NCI-H2081 (cell line): ENCODE data around the gene SPINDOC.
A peak's percentile ranks its signal among the peaks of the same experiment; 100 is the strongest.

Experiments used
- DNase-seq, 2 experiments: peaks; one replicate each; lab custom pipeline; 2025; lab: John Stamatoyannopoulos, UW

SPINDOC gene

DNA sequence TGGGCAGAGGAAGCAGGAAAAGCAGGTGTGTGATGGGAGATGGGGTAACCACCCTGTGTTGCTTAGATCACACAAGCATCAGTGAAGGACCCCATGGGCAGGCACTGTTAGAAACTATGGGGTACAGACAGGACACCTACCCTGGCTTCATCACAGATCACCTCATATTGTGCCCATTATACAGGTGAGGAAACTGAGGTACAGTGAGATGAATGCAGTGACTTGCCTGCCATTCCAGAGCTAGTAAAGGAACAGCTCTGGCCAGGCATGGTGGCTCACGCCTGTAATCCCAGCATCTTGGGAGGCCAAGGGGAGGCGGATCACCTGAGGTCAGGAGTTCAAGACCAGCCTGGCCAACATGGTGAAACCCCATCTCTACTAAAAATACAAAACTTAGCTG is 19.8 kb downstream of the SPINDOC start:
- DNase-seq = no peak

DNA sequence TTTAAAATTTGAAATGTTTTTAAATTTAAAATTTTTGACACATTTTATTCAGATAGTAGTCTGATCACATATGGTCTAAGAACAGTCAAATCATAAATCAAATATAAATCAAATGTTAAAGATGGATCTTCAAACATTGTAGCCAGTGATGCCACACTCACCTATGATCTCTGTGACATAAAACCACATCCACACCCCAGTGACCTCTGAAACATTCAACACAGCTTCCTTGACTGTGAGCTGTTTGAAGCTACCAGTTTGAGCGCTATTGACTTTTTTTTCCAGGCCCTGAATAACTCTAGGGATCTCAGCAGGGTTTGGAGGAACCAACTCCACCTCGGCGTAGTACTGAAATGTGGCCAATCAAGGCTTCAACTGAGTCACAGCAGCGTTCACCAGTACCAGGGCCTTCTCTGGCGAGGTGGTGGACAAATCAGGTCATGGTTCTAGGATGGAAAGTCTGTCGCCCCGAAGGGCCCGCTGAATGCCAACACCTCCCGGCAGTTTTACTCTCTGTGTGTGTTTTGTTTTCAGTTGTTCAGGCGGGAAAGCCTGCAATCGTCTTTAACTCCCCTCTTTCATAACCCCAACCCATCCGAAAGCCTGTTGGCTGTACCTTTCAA is 21.4 kb downstream of the SPINDOC start:
- no peak for DNase-seq

DNA sequence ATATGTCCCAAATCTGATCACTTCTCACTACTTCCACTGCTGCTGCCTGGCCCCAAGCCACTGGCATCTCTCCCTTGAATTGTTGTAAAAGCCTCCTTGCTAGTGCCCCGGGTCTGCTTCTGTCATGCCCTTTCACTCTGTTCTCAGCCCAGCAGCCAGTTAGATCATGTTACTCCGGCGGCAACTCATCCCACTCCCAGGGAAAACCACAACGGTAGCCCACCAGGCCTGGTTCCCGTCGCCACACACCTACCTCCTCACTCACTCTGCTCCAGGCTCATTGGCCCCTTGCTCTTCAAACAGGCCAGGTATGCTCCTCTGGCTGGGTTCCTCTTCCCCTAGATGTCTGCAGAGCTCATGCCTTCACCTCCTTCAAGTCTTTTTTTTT is 21.9 kb downstream of the SPINDOC start:
- DNase-seq = no peak

DNA sequence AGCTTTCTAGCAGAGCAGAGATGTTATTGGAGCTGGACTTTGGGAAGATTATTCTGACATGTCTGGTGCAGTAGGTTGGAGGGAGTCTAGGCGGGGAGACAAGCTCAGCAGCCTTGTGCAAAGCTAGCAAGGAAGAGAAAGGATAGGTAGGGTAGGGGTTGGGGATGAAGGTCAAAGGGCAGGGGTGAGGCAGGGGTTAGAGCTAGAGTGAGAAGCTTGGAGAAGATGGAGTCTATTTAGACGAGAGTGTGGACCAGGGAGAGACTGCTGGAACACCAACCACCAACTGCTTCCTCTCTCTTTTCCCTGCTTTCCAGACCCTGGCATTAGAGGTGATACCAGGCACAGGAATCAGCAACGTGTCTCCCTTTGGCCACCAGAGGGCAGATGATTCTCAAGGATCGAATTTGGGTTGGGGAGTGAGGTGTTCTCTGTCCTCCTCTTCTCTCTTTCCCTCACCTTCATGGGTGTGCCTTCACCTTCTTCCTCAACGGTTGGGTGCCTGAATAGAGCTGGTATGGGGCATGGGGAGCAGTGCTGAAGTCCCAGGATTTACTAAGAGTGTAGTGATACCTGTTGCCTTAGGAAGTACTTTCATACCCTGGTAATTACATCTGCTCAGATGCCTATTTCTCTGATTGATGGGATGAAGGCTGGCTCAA is 23.9 kb downstream of the SPINDOC start:
- peak; percentile 79 to 80 for DNase-seq

DNA sequence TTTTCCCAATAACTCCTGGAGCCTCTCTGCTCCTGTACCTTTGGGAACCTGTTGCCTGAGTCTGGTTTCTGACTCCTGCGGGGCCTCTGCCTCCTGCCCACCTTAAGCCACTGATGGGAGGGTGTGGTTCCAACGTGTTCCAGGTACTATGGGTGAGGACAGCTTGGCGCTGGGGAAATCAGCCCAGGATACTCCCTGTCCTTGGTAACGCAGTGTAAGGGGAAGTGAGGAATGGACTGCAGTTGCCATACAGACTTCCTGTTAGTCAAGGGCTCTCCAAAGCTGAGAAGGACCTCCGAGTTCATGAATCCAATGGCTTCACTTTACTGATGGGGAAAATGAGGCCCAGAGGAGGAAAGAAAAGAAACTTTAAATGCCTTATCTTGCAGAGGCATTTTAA is 24.5 kb downstream of the SPINDOC start:
- no peak for DNase-seq

DNA sequence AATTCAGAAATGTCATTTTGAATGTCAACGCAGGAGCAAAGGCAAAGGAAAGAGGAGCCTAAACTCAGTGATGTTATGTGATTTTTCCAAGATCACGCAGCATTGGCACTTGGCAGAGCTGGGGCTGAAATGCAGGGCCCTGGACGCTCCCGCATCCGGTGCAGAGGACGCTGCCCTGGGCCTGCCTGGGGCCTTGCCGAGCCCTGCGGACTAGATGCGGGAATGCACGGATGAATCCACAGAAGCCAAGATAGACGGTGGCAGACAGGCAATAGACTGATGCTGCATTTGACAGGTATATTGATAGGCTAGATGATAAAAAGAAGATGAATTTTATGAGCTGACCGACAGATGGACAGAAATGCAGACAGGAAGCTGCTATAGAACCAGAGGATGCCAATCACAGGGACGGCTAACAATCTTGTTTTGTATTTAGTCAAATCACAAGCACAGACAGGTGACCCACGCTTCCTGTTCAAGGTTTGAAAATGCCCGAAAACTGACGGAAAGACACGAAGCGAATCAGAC is 25.0 kb downstream of the SPINDOC start:
- DNase-seq = no peak

DNA sequence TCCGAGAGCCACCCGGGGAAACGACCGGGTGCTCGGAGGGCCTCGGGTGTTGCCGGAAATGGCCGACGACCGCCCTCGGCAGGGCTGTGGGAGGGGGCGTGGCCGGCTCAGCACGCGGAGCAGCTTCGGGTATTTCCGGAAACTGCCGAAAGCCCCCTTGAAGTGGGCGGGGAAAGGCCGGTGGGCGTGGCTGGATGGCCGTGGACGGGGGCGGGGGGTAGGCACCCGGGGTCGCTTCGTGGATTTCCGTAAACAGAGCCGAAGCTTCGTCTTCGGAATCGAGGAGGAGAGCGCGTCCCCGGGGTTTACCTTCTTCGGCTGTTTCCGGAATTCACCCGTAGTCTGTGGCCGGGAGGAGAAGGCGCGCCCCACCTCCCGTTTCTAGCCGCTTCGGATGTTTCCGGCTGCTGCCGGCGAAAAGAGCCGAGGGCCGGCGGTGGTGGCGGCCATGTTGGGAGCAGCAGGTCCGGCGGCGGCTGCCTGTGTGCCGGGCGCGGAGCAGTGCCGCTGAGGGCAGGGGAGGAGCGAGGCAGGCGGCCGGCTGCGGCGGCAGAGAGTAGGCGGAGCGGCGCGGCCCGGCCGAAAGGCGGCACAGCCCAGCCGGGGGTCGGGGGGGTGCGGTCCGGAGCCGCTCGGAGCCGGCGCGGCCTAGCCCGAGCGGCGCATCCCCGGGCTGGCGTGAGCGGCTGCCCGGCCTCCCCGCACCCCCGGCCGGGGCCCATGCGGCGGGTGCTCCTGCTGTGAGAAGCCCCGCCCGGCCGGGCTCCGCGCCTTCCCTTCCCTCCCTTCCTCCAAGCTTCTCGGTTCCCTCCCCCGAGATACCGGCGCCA is 25.6 kb downstream of the SPINDOC start, which contains the start of gene MARK2:
Gene MARK2, plus strand, starts transcription at position 433 of the 830 bp plus-strand sequence. Its CDS starts 397 bp downstream, at position 830.
- DNase-seq = peak; percentile 98 to 100

DNA sequence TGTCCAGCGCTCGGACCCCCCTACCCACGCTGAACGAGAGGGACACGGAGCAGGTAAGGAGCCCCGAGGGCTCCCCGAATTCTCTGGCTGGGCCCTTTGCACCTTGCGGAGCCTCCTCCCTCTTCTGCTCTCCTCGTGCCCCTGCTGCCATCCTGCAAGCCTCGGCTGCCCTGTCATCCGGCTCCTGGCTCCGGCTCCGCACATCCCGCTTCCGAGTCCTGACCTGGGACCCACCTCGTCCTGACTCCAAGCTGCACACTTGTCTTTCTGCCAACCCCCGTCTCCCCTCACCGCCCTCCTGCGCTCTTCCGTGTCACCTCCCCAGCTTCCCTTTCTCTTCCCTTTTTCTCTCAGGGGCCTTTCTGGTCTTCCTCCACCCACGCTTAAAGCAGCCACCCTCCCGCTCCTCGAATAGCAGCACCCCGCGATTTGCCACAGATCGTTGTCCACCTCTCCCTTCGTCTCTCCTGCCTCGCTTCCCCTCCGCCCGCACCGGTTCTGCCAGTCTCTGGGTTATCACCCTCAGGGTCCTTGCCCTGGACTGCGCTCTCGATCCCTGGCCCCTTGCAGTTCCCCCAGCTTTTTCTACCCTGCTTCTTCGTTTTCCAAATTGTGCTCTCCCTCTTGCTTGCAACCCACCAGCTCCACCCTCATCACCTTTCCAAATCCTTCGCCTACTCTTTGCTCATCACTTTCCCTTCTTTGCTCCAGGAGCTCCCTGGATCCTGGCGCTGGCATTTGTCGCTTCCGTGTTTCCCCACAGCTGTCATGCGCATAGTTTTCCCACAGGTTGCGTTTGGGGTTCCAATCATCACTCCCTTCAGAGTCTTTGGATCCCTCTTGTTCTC is 26.5 kb downstream of the SPINDOC start:
- DNase-seq = peak in 1 of 2 experiments; percentile 7

DNA sequence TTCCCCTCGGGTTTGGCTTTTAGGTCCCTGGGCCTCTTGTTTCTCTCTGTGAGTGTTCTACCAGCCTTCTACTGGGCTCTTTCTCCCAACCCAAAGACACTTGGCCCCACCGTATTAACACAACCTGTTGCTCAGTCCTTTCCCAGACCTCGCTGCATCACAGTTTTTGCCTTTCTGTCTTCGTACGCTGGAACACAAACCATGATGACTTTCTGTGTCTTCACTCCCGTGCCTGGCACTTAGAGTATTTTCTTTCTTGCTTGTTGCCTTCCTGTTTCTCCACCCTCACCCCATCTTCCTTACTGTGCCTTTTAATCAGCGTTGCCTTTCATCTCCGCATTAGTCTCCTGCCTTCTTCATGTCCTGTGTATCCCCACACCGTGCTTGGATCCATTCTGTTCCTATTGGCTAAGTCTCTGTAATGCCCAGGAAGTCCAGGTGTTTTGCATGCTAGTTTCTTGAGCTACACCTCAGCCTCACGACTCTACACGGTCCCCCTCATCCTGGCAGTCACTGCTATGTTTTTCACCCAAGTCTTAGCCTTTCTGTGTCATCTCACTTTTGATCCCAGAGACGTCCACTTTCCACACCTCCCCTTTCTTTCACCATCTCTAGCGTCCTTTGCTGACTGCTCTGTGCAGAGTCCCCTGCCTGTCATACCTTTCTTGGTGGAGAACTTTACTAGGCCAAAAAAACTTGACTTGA is 27.3 kb downstream of the SPINDOC start:
- no peak for DNase-seq

DNA sequence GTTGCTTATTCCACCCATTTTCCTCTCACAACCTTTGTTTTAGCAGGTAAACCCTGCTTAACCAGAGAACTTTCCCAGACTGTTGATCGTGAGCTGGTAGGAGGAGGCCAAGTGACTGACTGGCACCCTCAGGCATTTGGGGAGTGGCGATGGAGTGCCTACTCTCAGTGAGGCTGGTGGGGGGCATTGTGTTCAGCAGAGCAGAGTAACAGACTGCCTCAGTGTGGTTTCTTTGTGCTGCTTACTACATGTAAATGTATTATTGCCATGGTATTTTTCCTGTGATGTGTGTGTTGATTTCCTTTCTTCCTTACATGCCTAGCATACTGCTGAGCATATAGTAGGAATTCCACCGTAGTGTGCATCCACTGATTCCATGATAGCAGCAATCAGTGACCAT is 28.3 kb downstream of the SPINDOC start:
- peak in 1 of 2 experiments; percentile 26 for DNase-seq

DNA sequence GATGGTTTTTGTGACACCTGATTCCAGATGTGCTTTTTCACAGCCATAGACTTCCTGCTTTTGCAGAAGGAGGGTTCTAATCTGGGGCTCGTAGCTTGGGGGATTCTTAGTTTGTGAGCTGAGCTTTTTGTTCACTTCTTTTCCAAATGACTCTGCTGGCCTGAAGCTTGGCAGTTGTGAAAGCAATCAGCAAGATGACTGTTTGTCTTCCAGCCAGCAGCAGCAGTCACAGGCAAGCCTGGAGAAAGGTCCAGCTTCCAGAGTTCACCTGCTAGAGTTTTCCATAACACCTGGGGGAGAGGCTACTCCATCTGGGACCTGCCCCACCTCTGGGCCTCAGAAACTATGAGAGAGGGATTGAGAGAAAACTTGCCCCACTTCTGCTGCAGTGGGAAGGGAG is 29.8 kb downstream of the SPINDOC start:
- no peak for DNase-seq

DNA sequence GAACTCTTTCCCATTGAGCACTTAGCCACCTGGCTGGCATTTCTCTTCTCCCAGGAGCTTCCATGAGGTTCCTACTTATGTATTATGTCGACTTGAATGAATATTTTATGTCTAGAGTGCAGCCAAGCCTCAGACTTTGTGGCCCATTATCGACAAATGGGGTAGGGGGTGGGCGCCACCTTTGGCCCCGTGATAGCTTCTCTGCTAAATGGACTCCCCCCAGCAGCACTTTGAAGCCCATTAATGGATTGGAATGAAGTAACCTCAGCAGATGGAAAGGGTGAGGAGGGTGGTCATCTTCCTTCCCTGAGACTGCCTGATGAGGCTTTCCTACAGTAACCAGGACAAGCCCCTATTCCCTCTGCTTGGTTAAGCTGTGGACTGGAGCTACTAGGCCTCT is 31.6 kb downstream of the SPINDOC start:
- no peak for DNase-seq

DNA sequence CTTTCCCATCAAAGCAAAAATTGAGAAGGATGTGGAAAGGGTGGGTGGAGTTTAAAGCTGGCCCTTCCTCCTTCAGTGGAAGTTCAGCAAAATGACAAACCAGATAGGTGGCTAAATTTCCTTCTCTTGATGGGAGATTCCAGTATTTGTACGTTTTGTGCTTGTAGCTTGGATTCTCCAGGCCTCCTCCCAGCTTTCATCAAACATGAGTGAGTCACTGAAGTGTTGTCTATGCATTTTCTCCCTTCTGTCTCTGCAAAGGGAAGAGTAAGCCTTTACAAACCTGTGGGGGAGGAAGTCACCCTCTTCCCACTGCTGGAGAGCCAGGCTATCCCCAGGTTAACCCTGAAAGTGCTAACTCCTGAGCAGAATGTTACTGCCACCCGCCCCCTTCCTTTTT is 32.0 kb downstream of the SPINDOC start:
- DNase-seq = no peak

DNA sequence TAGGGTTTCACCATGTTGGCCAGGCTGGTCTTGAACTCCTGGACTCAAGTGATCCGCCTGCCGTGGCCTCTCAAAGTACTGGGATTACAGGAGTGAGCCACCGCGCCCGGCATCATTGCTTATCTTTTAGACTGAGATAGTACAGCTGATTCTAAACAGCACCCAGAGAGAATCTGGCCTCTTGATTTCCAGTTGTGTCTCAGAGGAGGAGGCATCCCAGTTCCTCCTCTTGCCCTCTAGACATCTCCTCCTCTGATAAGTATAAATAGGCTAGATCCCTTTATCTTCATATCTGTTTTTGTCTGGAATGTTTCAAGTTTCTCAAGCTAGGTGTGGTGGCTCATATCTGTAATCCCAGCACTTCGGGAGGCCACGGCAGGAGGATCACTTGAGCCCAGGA is 32.7 kb downstream of the SPINDOC start:
- DNase-seq = no peak

DNA sequence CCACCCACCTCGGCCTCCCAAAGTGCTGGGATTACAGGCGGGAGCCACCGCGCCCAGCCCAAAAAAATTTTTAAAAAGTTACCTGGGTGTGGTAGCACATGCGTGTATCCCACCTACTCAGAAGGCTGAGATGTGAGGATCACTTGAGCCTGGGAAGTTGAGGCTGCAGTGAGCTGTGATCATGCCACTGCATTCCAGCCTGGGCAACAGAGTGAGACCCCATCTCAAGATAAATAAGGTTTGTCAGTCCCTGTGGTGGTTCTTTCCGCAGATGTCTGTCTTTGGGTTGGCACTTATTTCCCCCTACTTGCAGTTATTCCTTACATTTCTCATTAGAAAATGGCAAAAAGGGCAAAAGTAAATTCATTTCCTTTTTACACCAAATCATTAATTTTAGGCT is 33.6 kb downstream of the SPINDOC start:
- DNase-seq = no peak

DNA sequence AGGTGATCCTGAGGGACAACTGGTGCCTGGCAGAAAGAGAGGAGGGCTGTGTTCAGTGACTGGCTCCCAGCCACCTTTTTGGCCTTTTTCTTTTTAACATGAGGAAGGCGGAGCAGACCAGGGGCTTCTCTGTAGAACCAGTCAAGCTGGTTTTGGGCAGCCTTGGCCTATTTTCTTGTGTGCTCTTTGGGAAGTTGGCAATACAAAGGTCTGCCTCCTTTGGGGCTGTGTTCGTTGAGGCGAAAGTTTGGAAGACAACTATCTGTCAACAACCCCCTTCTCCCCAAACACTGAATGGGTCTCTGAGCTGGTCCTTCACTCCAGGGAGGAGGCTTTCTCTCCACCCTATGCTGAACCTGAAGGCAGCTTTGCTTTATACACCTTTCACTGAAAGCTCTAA is 34.1 kb downstream of the SPINDOC start:
- peak in 1 of 2 experiments; percentile 9 for DNase-seq

DNA sequence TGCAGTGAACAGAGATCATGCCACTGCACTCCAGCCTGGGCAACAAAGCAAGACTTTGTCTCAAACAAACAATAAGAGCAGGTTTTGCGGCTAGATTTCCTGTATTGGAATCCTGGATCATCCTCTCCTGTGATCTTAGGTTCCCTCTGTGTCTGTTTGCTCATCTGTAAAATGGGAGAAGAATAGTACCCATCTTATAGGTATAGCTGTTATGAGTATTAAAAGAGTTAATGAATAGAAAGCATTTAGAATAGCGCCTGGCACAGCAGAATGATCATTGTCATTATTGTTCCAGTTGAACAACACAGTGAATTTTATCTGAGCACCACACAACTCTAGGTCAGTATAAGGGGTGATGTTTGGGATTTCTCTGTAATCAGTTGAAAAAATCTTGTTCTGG is 36.4 kb downstream of the SPINDOC start:
- DNase-seq = no peak

DNA sequence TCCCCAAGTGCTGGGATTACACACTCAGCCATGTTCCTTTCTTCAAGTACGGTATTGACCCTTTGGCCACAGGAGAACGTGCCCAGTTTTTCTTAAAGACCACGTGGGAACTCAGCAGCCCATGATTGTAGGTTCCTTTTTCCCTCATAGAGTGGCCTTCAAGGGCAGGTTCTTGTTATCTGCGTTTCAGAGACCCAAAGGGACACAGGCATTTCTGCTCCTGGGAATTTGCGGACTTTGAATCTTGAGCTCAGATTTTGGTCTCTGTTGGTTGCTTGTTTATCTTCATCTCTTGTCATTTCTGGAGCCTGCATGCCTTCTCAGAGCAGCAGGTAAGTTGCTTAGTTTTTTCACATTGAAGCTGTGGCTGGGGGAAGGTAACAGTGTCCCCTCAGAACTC is 37.7 kb downstream of the SPINDOC start:
- no peak for DNase-seq

DNA sequence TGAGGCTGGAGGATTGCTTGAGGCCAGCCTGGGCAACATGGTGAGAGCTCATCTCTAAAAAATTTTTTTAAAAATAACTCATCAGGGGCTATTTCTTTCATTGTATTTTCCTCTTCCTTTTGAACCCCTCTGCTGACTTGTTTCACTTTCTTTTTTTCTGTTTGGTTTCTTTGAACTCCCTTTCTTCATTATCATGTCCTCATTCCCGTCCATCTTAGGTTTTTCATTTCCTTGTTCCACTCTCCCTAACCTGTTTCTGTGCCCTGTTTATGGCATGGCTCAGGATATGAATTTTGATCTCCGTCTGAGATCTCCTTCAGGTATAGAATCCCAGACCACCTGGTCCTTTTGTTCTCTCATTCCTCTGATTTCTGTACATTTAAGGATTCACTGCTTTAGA is 38.1 kb downstream of the SPINDOC start:
- DNase-seq = no peak

DNA sequence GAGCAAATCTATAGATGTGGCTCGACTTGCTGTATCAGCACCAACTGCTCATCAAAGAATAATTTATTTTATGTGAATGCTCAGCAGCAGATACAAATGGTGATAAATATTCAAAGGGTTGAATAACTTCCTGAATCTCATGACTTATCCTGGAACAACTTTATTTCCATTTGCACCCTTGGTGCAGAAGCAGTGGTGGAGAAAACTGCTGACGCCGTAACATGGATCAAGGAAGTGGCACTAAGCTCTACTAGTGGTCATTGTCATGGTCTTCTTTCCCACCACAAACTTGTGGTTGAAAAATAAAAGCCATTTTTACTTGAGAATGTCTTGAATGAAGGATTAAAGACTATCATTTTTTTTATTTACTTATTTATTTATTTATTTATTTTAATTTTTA is 40.2 kb downstream of the SPINDOC start:
- no peak for DNase-seq

DNA sequence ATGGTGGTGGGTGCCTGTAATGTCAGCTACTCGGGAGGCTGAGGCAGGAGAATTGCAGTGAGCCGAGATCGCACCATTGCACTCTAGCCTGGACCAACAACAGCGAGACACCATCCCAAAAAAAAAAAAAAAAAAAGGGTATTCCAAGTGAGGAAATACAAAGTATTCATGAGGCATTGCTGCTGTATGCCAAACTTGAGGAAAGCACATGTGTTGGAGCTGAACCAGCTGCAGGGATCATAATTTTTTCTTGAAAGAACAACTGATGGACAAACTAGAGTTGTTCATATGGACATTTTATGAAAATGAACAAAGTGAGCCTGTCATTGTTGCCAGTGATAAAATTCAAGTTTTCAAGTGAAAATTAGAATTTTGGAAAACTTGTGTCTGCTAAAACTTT is 41.4 kb downstream of the SPINDOC start:
- no peak for DNase-seq
